HCT116 (cell line): ENCODE results near the gene CD82. TPM values are rescaled to one million over a fixed set of nuclear protein-coding genes. Genes with fewer than 3 reads are reported as not detected.

Source experiments
- ATAC-seq: fragments of 200-7000 bp; cut with Tn5 transposase; 2 replicates; pipeline ENCODE4 v1.9.1; 2020; ENCODE audit warnings: mild to moderate bottlenecking, moderate library complexity
- BruUV-seq: library from RNA; stranded (reverse); fragments of 400-500 nt; replicated peaks from 2 replicates; lab custom pipeline; 2021; lab: Mats Ljungman, UMichigan
- CTCF ChIA-PET: fragments of 300-600 bp; sonication (Branson Sonifier 250); formaldehyde crosslinking; loops from one replicate; lab custom pipeline; 2021; ENCODE audit warnings: antibody characterized with exemption; lab: Charles Lee
- POLR2A ChIA-PET: fragments of 300-600, 350-600 bp; sonication (Branson Sonifier 250); formaldehyde crosslinking; loops from one replicate; lab custom pipeline; 2021; ENCODE audit warnings: antibody characterized with exemption; lab: Charles Lee
- RAD21 ChIA-PET, 2 experiments: fragments of 300-600 bp; sonication (Branson Sonifier 250); formaldehyde crosslinking; loops; one replicate each; lab custom pipeline; 2023; ENCODE audit warnings: low total read pairs in 2 of 2; ENCODE audit not compliant: uncharacterized antibody in 2 of 2, unreplicated experiment in 2 of 2, low non-redundant PET in 1 of 2; lab: Charles Lee
- DNase-seq: peaks from one replicate; pipeline ENCODE4 v3.0.0-alpha.2; 2010; ENCODE audit warnings: low read depth, low spot score
- H2AFZ ChIP-seq: fragments of 200-600 bp; shearing (Covaris generic), sonication (generic); 2 replicates; pipeline ENCODE4 v1.6.1; 2017; ENCODE audit warnings: low read depth, mixed run types, mixed read lengths, antibody characterized with exemption, low read length; ENCODE audit not compliant: poor library complexity, severe bottlenecking
- H3K27ac ChIP-seq: 2 replicates; pipeline ENCODE4 v1.5.1; 2012; ENCODE audit warnings: low read depth, low read length
- H3K27me3 ChIP-seq: fragments of 200-600 bp; sonication (generic); 2 replicates; pipeline ENCODE4 v1.6.1; 2016; ENCODE audit warnings: mixed run types, low read length, mixed read lengths; ENCODE audit not compliant: insufficient read depth
- H3K36me3 ChIP-seq, 2 experiments: fragments of 200-500 bp in 1 of 2; fragments of 200-600 bp in 1 of 2; sonication (Bioruptor generic) in 1 of 2; sonication (generic) in 1 of 2; 2 replicates each; pipeline versions ENCODE4 v1.5.1 to v1.6.1; 2014 to 2016; ENCODE audit warnings: low read length in 2 of 2, inconsistent platforms in 1 of 2, mixed read lengths in 1 of 2, mixed run types in 1 of 2; ENCODE audit not compliant: insufficient read depth in 2 of 2, control insufficient read depth in 1 of 2
- H3K4me1 ChIP-seq, 2 experiments: fragments of 200-600 bp in 1 of 2; sonication (generic) in 1 of 2; 2 replicates each; pipeline versions ENCODE4 v1.5.1 to v1.6.1; 2012 to 2017; ENCODE audit warnings: low read length in 2 of 2, inconsistent platforms in 1 of 2, mild to moderate bottlenecking in 1 of 2, mixed read lengths in 1 of 2, mixed run types in 1 of 2, moderate library complexity in 1 of 2; ENCODE audit not compliant: insufficient read depth in 2 of 2, control insufficient read depth in 1 of 2
- H3K4me2 ChIP-seq: fragments of 200-600 bp; sonication (generic); 2 replicates; pipeline ENCODE4 v1.6.1; 2017; ENCODE audit warnings: mixed run types, low read length, mixed read lengths
- H3K4me3 ChIP-seq, 2 experiments: fragments of 200-600 bp in 1 of 2; sonication (generic) in 1 of 2; replicated peaks in 1 of 2; 2 replicates each; pipeline ENCODE4 v1.5.1; 2011 to 2016; ENCODE audit warnings: low read length in 2 of 2, control low read depth in 1 of 2, low read depth in 1 of 2, mild to moderate bottlenecking in 1 of 2, mixed read lengths in 1 of 2, mixed run types in 1 of 2
- H3K79me2 ChIP-seq: fragments of 200-600 bp; sonication (generic); 2 replicates; pipeline ENCODE4 v1.6.1; 2017; ENCODE audit warnings: mild to moderate bottlenecking, mixed run types, low read length, moderate library complexity, mixed read lengths; ENCODE audit not compliant: insufficient read depth
- H3K9ac ChIP-seq: fragments of 200-600 bp; sonication (generic); 2 replicates; pipeline ENCODE4 v1.6.1; 2016; ENCODE audit warnings: low read length, mixed read lengths
- H3K9me2 ChIP-seq: fragments of 200-600 bp; sonication (generic), shearing (Covaris generic); 2 replicates; pipeline ENCODE4 v1.6.1; 2017; ENCODE audit warnings: mixed run types, mild to moderate bottlenecking, moderate library complexity; ENCODE audit not compliant: insufficient read depth
- H3K9me3 ChIP-seq, 2 experiments: fragments of 200-500 bp in 1 of 2; fragments of 200-600 bp in 1 of 2; sonication (Bioruptor generic) in 1 of 2; sonication (generic) in 1 of 2; 2 replicates each; pipeline ENCODE4 v1.6.1; 2014 to 2017; ENCODE audit warnings: low read length in 2 of 2, mixed read lengths in 2 of 2, inconsistent platforms in 1 of 2, low read depth in 1 of 2, mild to moderate bottlenecking in 1 of 2, mixed run types in 1 of 2, moderate library complexity in 1 of 2; ENCODE audit not compliant: control insufficient read depth in 1 of 2, insufficient read depth in 1 of 2
- H4K20me1 ChIP-seq: fragments of 200-600 bp; sonication (generic), shearing (Covaris generic); 2 replicates; pipeline ENCODE4 v1.6.1; 2017; ENCODE audit warnings: mixed run types, mild to moderate bottlenecking, moderate library complexity; ENCODE audit not compliant: insufficient read depth
- CBX3 ChIP-seq: IDR thresholded peaks from 2 replicates; pipeline ENCODE4 v1.6.1; 2012; ENCODE audit warnings: low read depth
- CTCF ChIP-seq, 3 experiments: fragments of 200-600 bp in 1 of 3; sonication (generic) in 1 of 3; IDR thresholded peaks in 2 of 3; conservative IDR thresholded peaks in 1 of 3; 2 replicates each; pipeline ENCODE4 v1.5.1; 2012 to 2017; ENCODE audit warnings: low read depth in 2 of 3, low read length in 2 of 3, antibody characterized with exemption in 1 of 3, borderline replicate concordance in 1 of 3, control low read depth in 1 of 3, mild to moderate bottlenecking in 1 of 3, mixed read lengths in 1 of 3, mixed run types in 1 of 3, moderate library complexity in 1 of 3; ENCODE audit not compliant: insufficient read depth in 1 of 3
- ELF1 ChIP-seq: IDR thresholded peaks from 2 replicates; pipeline ENCODE4 v1.6.1; 2012; ENCODE audit warnings: low read depth, borderline replicate concordance
- EZH2 ChIP-seq: fragments of 200-600 bp; sonication (generic); IDR thresholded peaks from 2 replicates; pipeline ENCODE4 v1.6.1; 2017; ENCODE audit warnings: antibody characterized with exemption, mixed run types
- EZH2phosphoT487 ChIP-seq: fragments of 200-600 bp; IDR thresholded peaks from 2 replicates; pipeline ENCODE4 v1.6.1; 2018; ENCODE audit warnings: antibody characterized with exemption, borderline replicate concordance
- FOSL1 ChIP-seq: IDR thresholded peaks from 2 replicates; pipeline ENCODE4 v1.6.1; 2012; ENCODE audit warnings: low read depth
- JUND ChIP-seq: IDR thresholded peaks from 2 replicates; pipeline ENCODE4 v1.6.1; 2012
- POLR2AphosphoS5 ChIP-seq: IDR thresholded peaks from 2 replicates; pipeline ENCODE4 v1.6.1; 2011; ENCODE audit warnings: mild to moderate bottlenecking, low read depth, low read length, moderate library complexity
- RAD21 ChIP-seq: IDR thresholded peaks from 2 replicates; pipeline ENCODE4 v1.6.1; 2012; ENCODE audit warnings: low read depth, mild to moderate bottlenecking
- SIN3A ChIP-seq: IDR thresholded peaks from 2 replicates; pipeline ENCODE4 v1.6.1; 2012; ENCODE audit warnings: low read depth
- SP1 ChIP-seq: IDR thresholded peaks from 2 replicates; pipeline ENCODE4 v1.6.1; 2012; ENCODE audit warnings: low read depth
- SRF ChIP-seq: IDR thresholded peaks from 2 replicates; pipeline ENCODE4 v1.6.1; 2012; ENCODE audit warnings: low read depth
- TCF7L2 ChIP-seq: IDR thresholded peaks from 2 replicates; pipeline ENCODE4 v1.7.0; 2011; ENCODE audit warnings: borderline replicate concordance, inconsistent platforms; ENCODE audit not compliant: insufficient read depth, insufficient read length; ENCODE audit errors: extremely low read depth
- YY1 ChIP-seq: IDR thresholded peaks from 2 replicates; pipeline ENCODE4 v1.6.1; 2011; ENCODE audit warnings: low read length, low read depth, moderate library complexity, mild to moderate bottlenecking; ENCODE audit not compliant: insufficient replicate concordance; ENCODE audit errors: extremely low read depth
- ZFX ChIP-seq: fragments of 450-650 bp; IDR thresholded peaks from 2 replicates; pipeline ENCODE4 v1.6.1; 2017
- ZNF274 ChIP-seq: fragments of 200-500 bp; sonication (Bioruptor generic); IDR thresholded peaks from 2 replicates; pipeline ENCODE4 v1.6.1; 2014; ENCODE audit warnings: mild to moderate bottlenecking, low read depth, low read length, inconsistent platforms
- intact Hi-C: fragments of 100-400 bp; cut with micrococcal nuclease; formaldehyde crosslinking; loops from 2 replicates; pipeline ENCODE4 v1.10.0; 2022
- total RNA-seq: library from RNA; stranded (reverse); gene quantifications from one replicate; pipeline ENCODE4 v1.2.1, GENCODE V29; 2021; ENCODE audit not compliant: unreplicated experiment
- TF ChIP-seq, protein P1 (sequence below): IDR thresholded peaks from 2 replicates; pipeline ENCODE4 v1.6.1; 2012
- TF ChIP-seq, protein P2 (sequence below): IDR thresholded peaks from 2 replicates; pipeline ENCODE4 v1.6.1; 2012
- TF ChIP-seq, protein P3 (sequence below): IDR thresholded peaks from 2 replicates; pipeline ENCODE4 v1.6.1; 2012; ENCODE audit warnings: low read depth

Gene CD82
- total RNA-seq, 1 experiment from 2014 or later, result 16.7 TPM

DNA sequence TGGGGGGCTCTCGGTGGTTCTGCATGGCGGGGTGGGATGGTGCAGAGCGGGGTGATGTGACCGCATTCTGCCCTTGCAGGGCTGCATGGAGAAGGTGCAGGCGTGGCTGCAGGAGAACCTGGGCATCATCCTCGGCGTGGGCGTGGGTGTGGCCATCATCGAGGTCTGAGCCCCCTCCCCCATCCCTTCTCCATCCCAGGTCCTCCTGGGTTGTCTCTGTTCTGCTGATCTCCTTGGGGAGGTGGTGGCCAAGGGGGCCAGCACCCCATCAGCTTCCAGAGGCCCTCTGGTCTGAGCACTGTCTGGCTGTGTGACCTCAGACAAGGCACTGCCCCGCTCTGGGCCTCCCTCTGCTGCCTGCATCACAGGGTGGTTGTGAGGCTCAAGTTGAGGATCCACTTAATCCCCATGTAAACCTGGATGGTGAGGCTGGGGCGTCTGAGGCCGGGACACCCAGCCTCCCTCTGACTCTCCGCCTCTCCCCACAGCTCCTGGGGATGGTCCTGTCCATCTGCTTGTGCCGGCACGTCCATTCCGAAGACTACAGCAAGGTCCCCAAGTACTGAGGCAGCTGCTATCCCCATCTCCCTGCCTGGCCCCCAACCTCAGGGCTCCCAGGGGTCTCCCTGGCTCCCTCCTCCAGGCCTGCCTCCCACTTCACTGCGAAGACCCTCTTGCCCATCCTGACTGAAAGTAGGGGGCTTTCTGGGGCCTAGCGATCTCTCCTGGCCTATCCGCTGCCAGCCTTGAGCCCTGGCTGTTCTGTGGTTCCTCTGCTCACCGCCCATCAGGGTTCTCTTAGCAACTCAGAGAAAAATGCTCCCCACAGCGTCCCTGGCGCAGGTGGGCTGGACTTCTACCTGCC lies 53.3 kb downstream of the CD82 start (continued):
- TF ChIP-seq YY1 (no peak), TCF7L2 (no peak), ELF1 (no peak), SIN3A (no peak), FOSL1 (no peak), SRF (no peak), EZH2 (no peak), JUND (no peak), CBX3 (no peak), ZFX (no peak), EZH2phosphoT487 (no peak)
- TF ChIP-seq, protein P1, sequence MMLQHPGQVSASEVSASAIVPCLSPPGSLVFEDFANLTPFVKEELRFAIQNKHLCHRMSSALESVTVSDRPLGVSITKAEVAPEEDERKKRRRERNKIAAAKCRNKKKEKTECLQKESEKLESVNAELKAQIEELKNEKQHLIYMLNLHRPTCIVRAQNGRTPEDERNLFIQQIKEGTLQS, result no peak
- TF ChIP-seq, protein P2, sequence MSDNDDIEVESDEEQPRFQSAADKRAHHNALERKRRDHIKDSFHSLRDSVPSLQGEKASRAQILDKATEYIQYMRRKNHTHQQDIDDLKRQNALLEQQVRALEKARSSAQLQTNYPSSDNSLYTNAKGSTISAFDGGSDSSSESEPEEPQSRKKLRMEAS, result no peak

DNA sequence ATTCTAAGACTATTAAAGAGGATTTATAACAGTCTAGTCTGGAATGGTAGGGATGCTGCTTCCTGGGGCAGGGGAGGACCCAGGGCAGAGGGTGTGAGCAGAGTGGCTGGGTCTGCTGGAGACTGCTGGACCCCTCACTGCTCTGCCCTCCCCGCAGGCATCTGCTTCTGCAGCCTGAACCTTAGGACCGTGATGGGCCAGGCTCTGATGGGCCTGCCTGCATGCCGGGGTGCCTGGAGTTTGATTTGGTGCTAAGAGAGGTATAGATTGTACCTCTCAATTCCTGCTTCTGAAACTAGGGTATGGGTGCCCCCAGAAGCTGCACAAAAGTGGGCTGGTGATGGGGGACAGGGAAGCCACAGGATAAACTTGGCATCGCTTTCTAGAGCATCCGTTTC lies 54.9 kb downstream of the CD82 start:
- Histone ChIP-seq H3K79me2 (no peaks in the 10 kb centered on the region), H3K27ac (no peak overlapping the region), H3K4me1 (peaks cover 0 to 11% of the 10 kb centered on the region in 2 experiments; a peak in 2 of 4 replicates), H3K36me3 (no peaks in the 10 kb centered on the region), H3K27me3 (no peaks in the 10 kb centered on the region), H4K20me1 (no peaks in the 10 kb centered on the region), H3K9ac (no peak overlapping the region), H2AFZ (no peak overlapping the region), H3K9me2 (no peaks in the 10 kb centered on the region), H3K4me3 (no peak overlapping the region), H3K4me2 (no peak overlapping the region), H3K9me3 (no peaks in the 10 kb centered on the region)
- intact Hi-C loops, result loop anchor here (2.0 to 5.0 kb wide), 2 partner anchors 157 to 484 kb away; no protein-coding TSS in a partner anchor
- no peak for DNase-seq
- POLR2A ChIA-PET, result no interaction called here
- RAD21 ChIA-PET, result no interaction called here
- ATAC-seq, result no peak
- BruUV-seq, result no TSS peak
- CTCF ChIA-PET, result interaction anchor here (0.7 to 3.8 kb wide), 3 partner anchors 55 to 291 kb away, joined by 3 to 39 read pairs (median 3); no protein-coding TSS in a partner anchor
- TF ChIP-seq FOSL1, result no peak
- TF ChIP-seq, protein P2, result no peak
- TF ChIP-seq, protein P3, sequence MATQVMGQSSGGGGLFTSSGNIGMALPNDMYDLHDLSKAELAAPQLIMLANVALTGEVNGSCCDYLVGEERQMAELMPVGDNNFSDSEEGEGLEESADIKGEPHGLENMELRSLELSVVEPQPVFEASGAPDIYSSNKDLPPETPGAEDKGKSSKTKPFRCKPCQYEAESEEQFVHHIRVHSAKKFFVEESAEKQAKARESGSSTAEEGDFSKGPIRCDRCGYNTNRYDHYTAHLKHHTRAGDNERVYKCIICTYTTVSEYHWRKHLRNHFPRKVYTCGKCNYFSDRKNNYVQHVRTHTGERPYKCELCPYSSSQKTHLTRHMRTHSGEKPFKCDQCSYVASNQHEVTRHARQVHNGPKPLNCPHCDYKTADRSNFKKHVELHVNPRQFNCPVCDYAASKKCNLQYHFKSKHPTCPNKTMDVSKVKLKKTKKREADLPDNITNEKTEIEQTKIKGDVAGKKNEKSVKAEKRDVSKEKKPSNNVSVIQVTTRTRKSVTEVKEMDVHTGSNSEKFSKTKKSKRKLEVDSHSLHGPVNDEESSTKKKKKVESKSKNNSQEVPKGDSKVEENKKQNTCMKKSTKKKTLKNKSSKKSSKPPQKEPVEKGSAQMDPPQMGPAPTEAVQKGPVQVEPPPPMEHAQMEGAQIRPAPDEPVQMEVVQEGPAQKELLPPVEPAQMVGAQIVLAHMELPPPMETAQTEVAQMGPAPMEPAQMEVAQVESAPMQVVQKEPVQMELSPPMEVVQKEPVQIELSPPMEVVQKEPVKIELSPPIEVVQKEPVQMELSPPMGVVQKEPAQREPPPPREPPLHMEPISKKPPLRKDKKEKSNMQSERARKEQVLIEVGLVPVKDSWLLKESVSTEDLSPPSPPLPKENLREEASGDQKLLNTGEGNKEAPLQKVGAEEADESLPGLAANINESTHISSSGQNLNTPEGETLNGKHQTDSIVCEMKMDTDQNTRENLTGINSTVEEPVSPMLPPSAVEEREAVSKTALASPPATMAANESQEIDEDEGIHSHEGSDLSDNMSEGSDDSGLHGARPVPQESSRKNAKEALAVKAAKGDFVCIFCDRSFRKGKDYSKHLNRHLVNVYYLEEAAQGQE, result no peak
- no peak for TF ChIP-seq SP1
- TF ChIP-seq ELF1, result no peak
- TF ChIP-seq TCF7L2, result no peak
- no peak for TF ChIP-seq ZNF274
- no peak for TF ChIP-seq CTCF (IDR thresholded peaks at IDR 0.05 in 2 of 3, conservative IDR thresholded peaks at IDR 0.05 in 1 of 3; ENCODE audit: borderline replicate concordance in 1 of 3, insufficient read depth in 1 of 3, low read depth in 2 of 3, low read length in 2 of 3)
- TF ChIP-seq POLR2AphosphoS5, result no peak
- TF ChIP-seq RAD21, result no peak
